ENCODE measurements around the gene HTRA3.

HTRA3 gene

DNA sequence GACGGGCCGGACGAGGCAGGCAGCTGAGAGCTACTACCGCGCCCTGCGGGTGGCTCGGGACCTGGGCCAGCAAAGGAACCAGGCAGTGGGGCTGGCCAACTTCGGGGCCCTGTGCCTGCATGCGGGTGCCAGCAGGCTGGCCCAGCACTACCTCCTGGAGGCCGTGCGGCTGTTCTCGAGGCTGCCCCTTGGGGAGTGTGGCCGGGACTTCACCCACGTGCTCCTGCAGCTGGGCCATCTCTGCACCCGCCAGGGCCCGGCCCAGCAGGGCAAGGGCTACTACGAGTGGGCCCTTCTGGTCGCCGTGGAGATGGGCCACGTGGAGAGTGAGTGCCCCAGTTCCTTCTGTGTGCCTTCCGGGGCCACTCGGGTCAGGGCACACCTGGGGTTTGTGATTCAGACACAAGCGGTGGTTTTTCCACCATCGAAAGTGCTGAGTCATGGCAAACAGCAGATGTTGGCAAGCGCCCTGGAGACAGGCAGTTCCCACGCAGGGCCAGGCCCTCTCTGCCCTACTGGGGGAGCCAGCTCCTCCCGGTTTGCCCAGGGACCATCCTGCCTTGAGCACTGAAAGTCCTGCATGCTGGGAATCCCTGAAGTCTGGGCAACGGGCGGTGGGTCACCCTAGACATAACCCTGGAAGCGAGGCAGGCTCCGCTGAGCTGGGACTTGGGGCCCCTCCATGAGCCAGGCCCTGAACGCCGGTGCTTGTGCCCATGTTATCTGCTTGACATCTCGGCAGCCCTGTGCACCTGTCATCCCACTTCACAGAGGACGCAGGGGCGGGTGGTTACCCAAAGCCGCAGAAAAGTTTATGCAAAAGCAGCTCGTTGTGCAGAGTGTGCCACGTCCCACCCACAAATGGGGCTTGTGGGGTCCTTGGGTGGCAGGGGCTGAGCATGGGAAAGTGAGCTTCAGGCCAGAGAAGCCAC lies 41.0 kb upstream of the HTRA3 start:
- H3K4me3 ChIP-seq (ENCODE audit: low read depth in 1 of 2, low read length in 1 of 2): no peak overlapping the region
- H3K27ac ChIP-seq: no peak overlapping the region
- H3K36me3 ChIP-seq: no peaks in the 10 kb centered on the region
- TF ChIP-seq, protein P1, sequence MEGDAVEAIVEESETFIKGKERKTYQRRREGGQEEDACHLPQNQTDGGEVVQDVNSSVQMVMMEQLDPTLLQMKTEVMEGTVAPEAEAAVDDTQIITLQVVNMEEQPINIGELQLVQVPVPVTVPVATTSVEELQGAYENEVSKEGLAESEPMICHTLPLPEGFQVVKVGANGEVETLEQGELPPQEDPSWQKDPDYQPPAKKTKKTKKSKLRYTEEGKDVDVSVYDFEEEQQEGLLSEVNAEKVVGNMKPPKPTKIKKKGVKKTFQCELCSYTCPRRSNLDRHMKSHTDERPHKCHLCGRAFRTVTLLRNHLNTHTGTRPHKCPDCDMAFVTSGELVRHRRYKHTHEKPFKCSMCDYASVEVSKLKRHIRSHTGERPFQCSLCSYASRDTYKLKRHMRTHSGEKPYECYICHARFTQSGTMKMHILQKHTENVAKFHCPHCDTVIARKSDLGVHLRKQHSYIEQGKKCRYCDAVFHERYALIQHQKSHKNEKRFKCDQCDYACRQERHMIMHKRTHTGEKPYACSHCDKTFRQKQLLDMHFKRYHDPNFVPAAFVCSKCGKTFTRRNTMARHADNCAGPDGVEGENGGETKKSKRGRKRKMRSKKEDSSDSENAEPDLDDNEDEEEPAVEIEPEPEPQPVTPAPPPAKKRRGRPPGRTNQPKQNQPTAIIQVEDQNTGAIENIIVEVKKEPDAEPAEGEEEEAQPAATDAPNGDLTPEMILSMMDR (IDR thresholded peaks at IDR 0.05): no peak
- no peaks in the 10 kb centered on the region for H3K9me3 ChIP-seq
- H3K27me3 ChIP-seq: peaks cover 54% of the 10 kb centered on the region
- H3K4me1 ChIP-seq (ENCODE audit: control insufficient read depth in 1 of 2, insufficient read depth in 1 of 2, low read depth in 1 of 2, low read length in 1 of 2): peaks cover 2 to 10% of the 10 kb centered on the region in 2 experiments

DNA sequence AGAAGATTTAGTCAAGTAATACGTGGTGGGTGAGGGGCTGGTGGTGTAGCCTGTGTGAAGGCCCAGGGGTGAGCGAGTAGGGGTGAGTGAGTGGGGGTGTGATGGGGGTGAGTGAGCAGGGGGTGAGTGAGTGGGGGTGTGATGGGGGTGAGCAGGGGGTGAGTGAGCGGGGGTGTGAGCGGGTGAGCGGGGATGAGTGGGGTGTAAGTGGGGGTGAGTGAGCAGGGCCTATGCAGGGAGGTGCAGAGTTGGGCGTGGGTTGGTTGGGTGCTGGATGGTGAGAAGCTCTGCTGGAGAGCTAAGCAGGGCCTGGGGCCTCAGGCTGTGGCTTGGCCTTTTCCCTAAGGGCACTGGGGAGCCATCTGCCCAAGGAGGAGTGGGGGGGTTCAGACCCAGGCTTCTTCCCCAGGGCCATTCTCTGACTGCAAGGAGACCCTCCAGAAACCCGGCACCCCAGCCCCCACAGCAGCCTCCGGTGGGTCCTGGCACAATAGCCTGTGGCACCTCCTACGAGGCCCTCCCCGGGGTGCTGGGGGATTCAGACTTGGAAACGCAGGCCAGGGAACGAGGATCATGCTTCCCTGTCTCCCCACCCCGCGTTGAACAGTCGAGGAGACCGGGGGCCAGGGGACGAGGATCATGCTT lies 40.1 kb upstream of the HTRA3 start:
- Histone ChIP-seq H3K9me3 (no peaks in the 10 kb centered on the region), H3K27ac (no peak overlapping the region), H3K4me3 (ENCODE audit: low read depth in 1 of 2, low read length in 1 of 2) (no peak overlapping the region), H3K27me3 (peaks cover 46% of the 10 kb centered on the region), H3K4me1 (ENCODE audit: control insufficient read depth in 1 of 2, insufficient read depth in 1 of 2, low read depth in 1 of 2, low read length in 1 of 2) (peaks cover 2 to 10% of the 10 kb centered on the region in 2 experiments), H3K36me3 (no peaks in the 10 kb centered on the region)
- TF ChIP-seq, protein P1 (IDR thresholded peaks at IDR 0.05): no peak

DNA sequence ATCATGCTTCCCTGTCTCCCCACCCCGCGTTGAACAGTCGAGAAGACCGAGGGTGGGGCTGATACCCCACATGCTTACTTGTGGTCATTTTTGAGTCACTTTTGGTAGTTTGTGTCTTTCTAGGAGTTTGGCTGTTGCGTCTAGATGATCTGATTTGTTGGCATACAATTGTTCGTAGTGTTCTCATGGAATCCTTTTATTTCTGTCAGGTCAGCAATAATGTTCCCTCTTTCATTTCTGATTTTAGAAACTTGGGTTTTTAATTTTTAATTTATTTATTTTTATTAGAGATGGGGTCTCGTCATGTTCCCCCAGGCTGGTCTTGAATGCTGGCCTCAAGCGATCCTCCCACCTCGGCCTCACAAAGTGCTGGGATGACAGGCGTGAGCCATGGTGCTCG lies 39.5 kb upstream of the HTRA3 start:
- Histone ChIP-seq H3K36me3 (no peaks in the 10 kb centered on the region), H3K4me1 (ENCODE audit: control insufficient read depth in 1 of 2, insufficient read depth in 1 of 2, low read depth in 1 of 2, low read length in 1 of 2) (peaks cover 2 to 10% of the 10 kb centered on the region in 2 experiments), H3K27me3 (peaks cover 40% of the 10 kb centered on the region), H3K9me3 (no peaks in the 10 kb centered on the region), H3K27ac (no peak overlapping the region), H3K4me3 (ENCODE audit: low read depth in 1 of 2, low read length in 1 of 2) (no peak overlapping the region)
- TF ChIP-seq, protein P1 (IDR thresholded peaks at IDR 0.05): no peak

DNA sequence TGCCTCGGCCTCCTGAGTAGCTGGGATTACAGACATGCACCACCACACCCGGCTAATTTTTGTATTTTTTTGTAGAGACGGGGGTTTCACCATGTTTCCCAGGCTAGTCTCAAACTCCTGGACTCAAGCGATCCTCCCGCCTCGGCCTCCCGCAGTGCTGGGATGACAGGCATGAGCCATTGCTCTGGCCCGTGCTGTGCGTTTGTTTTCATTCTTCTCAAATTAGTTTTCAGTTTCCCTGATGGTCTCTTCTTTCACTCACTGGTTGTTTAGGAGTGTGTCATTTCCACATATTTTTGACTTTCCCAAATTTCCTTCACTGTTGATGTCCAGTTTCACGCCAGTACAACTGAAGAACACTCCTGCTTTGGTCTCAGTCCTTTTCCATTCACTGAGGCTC lies 38.7 kb upstream of the HTRA3 start:
- peaks cover 31% of the 10 kb centered on the region for H3K27me3 ChIP-seq
- no peaks in the 10 kb centered on the region for H3K9me3 ChIP-seq
- no peak overlapping the region for H3K27ac ChIP-seq
- no peaks in the 10 kb centered on the region for H3K36me3 ChIP-seq
- H3K4me3 ChIP-seq (ENCODE audit: low read depth in 1 of 2, low read length in 1 of 2): no peak overlapping the region
- TF ChIP-seq, protein P1 (IDR thresholded peaks at IDR 0.05): no peak
- peaks cover 2 to 10% of the 10 kb centered on the region in 2 experiments for H3K4me1 ChIP-seq (ENCODE audit: control insufficient read depth in 1 of 2, insufficient read depth in 1 of 2, low read depth in 1 of 2, low read length in 1 of 2)

DNA sequence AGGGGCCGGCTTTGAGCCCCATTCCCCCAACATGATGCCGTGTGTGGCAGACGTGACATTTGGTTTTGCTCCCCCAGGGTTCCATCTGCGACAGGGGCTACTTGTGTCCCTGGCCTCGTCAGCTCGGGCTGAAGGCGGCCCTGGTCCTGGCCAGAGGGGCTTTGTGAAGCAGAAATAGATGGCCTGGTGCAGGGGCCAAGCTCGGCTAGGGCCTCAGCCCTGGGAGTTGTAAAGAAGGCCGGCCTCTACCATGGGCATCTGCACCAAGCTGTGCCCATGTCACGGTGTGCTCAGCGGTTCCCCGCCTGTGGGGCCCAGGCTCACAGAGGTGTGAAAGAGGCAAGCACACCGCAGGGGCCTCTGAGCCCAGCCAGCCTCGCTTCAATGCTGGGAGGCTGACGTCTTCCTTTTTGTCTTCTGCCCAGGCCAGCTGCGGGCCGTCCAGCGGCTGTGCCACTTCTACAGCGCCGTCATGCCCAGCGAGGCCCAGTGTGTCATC lies 38.0 kb upstream of the HTRA3 start:
- TF ChIP-seq, protein P1 (IDR thresholded peaks at IDR 0.05): no peak
- Histone ChIP-seq H3K4me3 (ENCODE audit: low read depth in 1 of 2, low read length in 1 of 2) (no peak overlapping the region), H3K27ac (no peak overlapping the region), H3K27me3 (peaks cover 24% of the 10 kb centered on the region), H3K36me3 (no peaks in the 10 kb centered on the region), H3K9me3 (no peaks in the 10 kb centered on the region), H3K4me1 (ENCODE audit: control insufficient read depth in 1 of 2, insufficient read depth in 1 of 2, low read depth in 1 of 2, low read length in 1 of 2) (peaks cover 2 to 10% of the 10 kb centered on the region in 2 experiments)

Data from neutrophil (primary cell).